ENCODE data around the gene C1QTNF12.

- TF ChIP-seq CTCF (IDR thresholded peaks at IDR 0.05; ENCODE audit: poor library complexity), result no peak
- no peak for TF ChIP-seq EZH2phosphoT487 (IDR thresholded peaks at IDR 0.05; ENCODE audit: low read depth, severe bottlenecking, unreplicated experiment)
- TF ChIP-seq EZH2 (IDR thresholded peaks at IDR 0.05; ENCODE audit: borderline replicate concordance), result no peak
Observed at GRCh38 chr1:1268284-1268682, 21.8 kb upstream of the C1QTNF12 start.
